Measurements from ENCODE around the gene MRPL24. TPM values are rescaled to one million over a fixed set of nuclear protein-coding genes. Genes with fewer than 3 reads are reported as not detected.
"Not testable (repeated sequence)": the region's sequence is repeated elsewhere in the genome, so short reads cannot be mapped to it uniquely, and the experiment has no call there.

The MRPL24 gene
- total RNA-seq, 4 donors from 2014 or later: 50.6 to 84.2 (median 69.9) TPM

- Histone ChIP-seq H3K4me3 (no peak overlapping the region), H3K27me3 (no peaks in the 10 kb centered on the region), H3K36me3 (no peaks in the 10 kb centered on the region), H3K9me3 (no peaks in the 10 kb centered on the region), H3K4me1 (peaks cover 0 to under 1% (median 0%) of the 10 kb centered on the region in 3 donors), H3K27ac (no peak overlapping the region)
- TF ChIP-seq EP300 (IDR thresholded peaks at IDR 0.05) (no peak), CTCF (IDR thresholded peaks at IDR 0.05) (no peak), POLR2AphosphoS5 (IDR thresholded peaks at IDR 0.05) (no peak), POLR2A (IDR thresholded peaks at IDR 0.05) (no peak)
- WGBS, 2 donors (ENCODE audit: low coverage in 1 of 2): 100% methylated on average over 1 of the region's 4 CpGs; no CpG with 5 or more reads in 1 of the 2 donors
- no peak for ATAC-seq
Measured at GRCh38 chr1:156760796-156761104, 19.9 kb upstream of the MRPL24 start.

GRCh38 chr1:156760092-156760795, 19.4 kb upstream of the MRPL24 start:
- no peaks in the 10 kb centered on the region for H3K9me3 ChIP-seq
- no peak for ATAC-seq
- no peaks in the 10 kb centered on the region for H3K36me3 ChIP-seq
- no peak overlapping the region for H3K4me3 ChIP-seq
- H3K27ac ChIP-seq: no peak overlapping the region
- no peaks in the 10 kb centered on the region for H3K27me3 ChIP-seq
- TF ChIP-seq EP300 (IDR thresholded peaks at IDR 0.05) (no peak), POLR2A (IDR thresholded peaks at IDR 0.05) (no peak), CTCF (IDR thresholded peaks at IDR 0.05) (no peak), POLR2AphosphoS5 (IDR thresholded peaks at IDR 0.05) (no peak)
- H3K4me1 ChIP-seq: no peaks in the 10 kb centered on the region
- WGBS, 2 donors (ENCODE audit: low coverage in 1 of 2): 55% methylated on average over 3 of the region's 6 CpGs; no CpG with 5 or more reads in 1 of the 2 donors

GRCh38 chr1:156757572-156758253, 16.8 kb upstream of the MRPL24 start:
- H3K9me3 ChIP-seq, H3K4me3 ChIP-seq, H3K4me1 ChIP-seq, H3K27me3 ChIP-seq, ATAC-seq, H3K27ac ChIP-seq, H3K36me3 ChIP-seq: not testable (repeated sequence)
- 80 to 96% methylated on average over 1 to 7 of the region's 10 CpGs for WGBS, 2 donors (ENCODE audit: low coverage in 1 of 2)

- 92 to 100% methylated on average over 1 of the region's 1 CpG for WGBS, 2 donors (ENCODE audit: low coverage in 1 of 2)
- no peaks in the 10 kb centered on the region for H3K9me3 ChIP-seq
- peaks cover 0 to 14% (median 7%) of the 10 kb centered on the region in 3 donors for H3K4me1 ChIP-seq
- no peak for ATAC-seq
- H3K36me3 ChIP-seq: no peaks in the 10 kb centered on the region
- H3K27ac ChIP-seq: no peak overlapping the region
- TF ChIP-seq POLR2A (IDR thresholded peaks at IDR 0.05) (no peak), POLR2AphosphoS5 (IDR thresholded peaks at IDR 0.05) (no peak), CTCF (IDR thresholded peaks at IDR 0.05) (no peak), EP300 (IDR thresholded peaks at IDR 0.05) (no peak)
- no peaks in the 10 kb centered on the region for H3K27me3 ChIP-seq
- no peak overlapping the region for H3K4me3 ChIP-seq
Measured at GRCh38 chr1:156756355-156756754, 15.5 kb upstream of the MRPL24 start.

- Histone ChIP-seq H3K9me3 (no peaks in the 10 kb centered on the region), H3K36me3 (no peaks in the 10 kb centered on the region), H3K27me3 (no peaks in the 10 kb centered on the region), H3K4me3 (no peak overlapping the region), H3K27ac (no peak overlapping the region), H3K4me1 (peaks cover 0 to 14% (median 7%) of the 10 kb centered on the region in 3 donors)
- no peak for ATAC-seq
- no peak for TF ChIP-seq EP300 (IDR thresholded peaks at IDR 0.05)
- no peak for TF ChIP-seq POLR2AphosphoS5 (IDR thresholded peaks at IDR 0.05)
- no peak for TF ChIP-seq CTCF (IDR thresholded peaks at IDR 0.05)
- TF ChIP-seq POLR2A (IDR thresholded peaks at IDR 0.05): no peak
- 60 to 62% methylated on average over 2 to 5 of the region's 5 CpGs for WGBS, 2 donors (ENCODE audit: low coverage in 1 of 2)
Measured at GRCh38 chr1:156755527-156755950, 14.7 kb upstream of the MRPL24 start.
